Ascending aorta (tissue), 2 donors: ENCODE measurements around the gene TAS1R1. TPM values are rescaled to one million over a fixed set of nuclear protein-coding genes. Genes with fewer than 3 reads are reported as not detected.

Experiments used
- DNase-seq, 2 donors: peaks; one replicate each; pipeline ENCODE4 v3.0.0-alpha.2; 2019; ENCODE audit warnings: low spot score in 2 of 2
- H3K27ac ChIP-seq, 2 donors: fragments of 200-600 bp; sonication (generic); one replicate each; pipeline ENCODE4 v1.5.1; 2016 to 2017; ENCODE audit warnings: mild to moderate bottlenecking in 1 of 2
- H3K27me3 ChIP-seq: fragments of 200-600 bp; sonication (generic); one replicate; pipeline ENCODE4 v1.5.1; 2017
- H3K36me3 ChIP-seq, 2 donors: fragments of 200-600 bp; sonication (generic); one replicate each; pipeline ENCODE4 v1.5.1; 2016
- H3K4me1 ChIP-seq, 2 donors: fragments of 200-600 bp; sonication (generic); one replicate each; pipeline ENCODE4 v1.5.1; 2016 to 2017; ENCODE audit warnings: mild to moderate bottlenecking in 1 of 2
- H3K4me3 ChIP-seq, 2 donors: fragments of 200-600 bp; sonication (generic); one replicate each; pipeline ENCODE4 v1.5.1; 2016 to 2017; ENCODE audit warnings: mild to moderate bottlenecking in 1 of 2
- H3K9me3 ChIP-seq, 2 donors: fragments of 200-600 bp; sonication (generic); one replicate each; pipeline ENCODE4 v1.5.1; 2016
- intact Hi-C: fragments of 100-400 bp; cut with DNase I; formaldehyde crosslinking; loops from one replicate; pipeline ENCODE4 v1.15.1; 2023
- total RNA-seq: library from RNA; depleted of rRNA; stranded (reverse); fragments of >200 nt; gene quantifications from one replicate; pipeline ENCODE4 v1.1.0, GENCODE V29; 2016
- TF ChIP-seq, protein P1 (sequence below), 3 experiments: fragments of 200-600 bp in 2 of 3; fragments of 450-650 bp in 1 of 3; sonication (generic) in 2 of 3; IDR thresholded peaks; one replicate each; pipeline ENCODE4 v1.5.1; 2016 to 2019; ENCODE audit warnings: antibody characterized with exemption in 3 of 3, mild to moderate bottlenecking in 1 of 3, moderate library complexity in 1 of 3

Gene TAS1R1
- total RNA-seq, 1 donor from 2014 or later = not detected

GRCh38 chr1:6588128-6588892 lies 33.2 kb downstream of the TAS1R1 start:
- TF ChIP-seq, protein P1, sequence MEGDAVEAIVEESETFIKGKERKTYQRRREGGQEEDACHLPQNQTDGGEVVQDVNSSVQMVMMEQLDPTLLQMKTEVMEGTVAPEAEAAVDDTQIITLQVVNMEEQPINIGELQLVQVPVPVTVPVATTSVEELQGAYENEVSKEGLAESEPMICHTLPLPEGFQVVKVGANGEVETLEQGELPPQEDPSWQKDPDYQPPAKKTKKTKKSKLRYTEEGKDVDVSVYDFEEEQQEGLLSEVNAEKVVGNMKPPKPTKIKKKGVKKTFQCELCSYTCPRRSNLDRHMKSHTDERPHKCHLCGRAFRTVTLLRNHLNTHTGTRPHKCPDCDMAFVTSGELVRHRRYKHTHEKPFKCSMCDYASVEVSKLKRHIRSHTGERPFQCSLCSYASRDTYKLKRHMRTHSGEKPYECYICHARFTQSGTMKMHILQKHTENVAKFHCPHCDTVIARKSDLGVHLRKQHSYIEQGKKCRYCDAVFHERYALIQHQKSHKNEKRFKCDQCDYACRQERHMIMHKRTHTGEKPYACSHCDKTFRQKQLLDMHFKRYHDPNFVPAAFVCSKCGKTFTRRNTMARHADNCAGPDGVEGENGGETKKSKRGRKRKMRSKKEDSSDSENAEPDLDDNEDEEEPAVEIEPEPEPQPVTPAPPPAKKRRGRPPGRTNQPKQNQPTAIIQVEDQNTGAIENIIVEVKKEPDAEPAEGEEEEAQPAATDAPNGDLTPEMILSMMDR (IDR thresholded peaks at IDR 0.05) = no peak
- peak overlapping the region; percentile 2 to 43 for H3K27ac ChIP-seq

DNA sequence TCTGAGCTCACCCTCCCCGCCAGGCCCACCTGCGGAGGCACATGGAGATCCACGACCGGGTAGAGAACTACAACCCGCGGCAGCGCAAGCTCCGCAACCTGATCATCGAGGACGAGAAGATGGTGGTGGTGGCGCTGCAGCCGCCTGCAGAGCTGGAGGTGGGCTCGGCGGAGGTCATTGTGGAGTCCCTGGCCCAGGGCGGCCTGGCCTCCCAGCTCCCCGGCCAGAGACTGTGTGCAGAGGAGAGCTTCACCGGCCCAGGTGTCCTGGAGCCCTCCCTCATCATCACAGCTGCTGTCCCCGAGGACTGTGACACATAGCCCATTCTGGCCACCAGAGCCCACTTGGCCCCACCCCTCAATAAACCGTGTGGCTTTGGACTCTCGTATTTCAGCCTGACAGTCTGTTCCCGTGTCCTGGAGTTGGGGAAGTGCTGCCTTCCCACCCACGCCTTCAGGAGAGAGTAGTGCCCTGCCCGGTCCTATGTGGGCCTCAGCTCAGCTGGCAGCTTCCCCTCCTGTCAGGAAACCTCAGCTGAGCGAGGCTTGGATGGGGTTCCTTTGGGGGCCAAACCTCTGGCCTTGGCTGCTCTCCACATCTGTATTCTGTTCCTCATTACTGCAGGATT lies 33.9 kb downstream of the TAS1R1 start:
- Histone ChIP-seq H3K9me3 (no peaks in the 10 kb centered on the region), H3K36me3 (peaks cover 43 to 47% of the 10 kb centered on the region in 2 donors), H3K27ac (peak overlapping the region; percentile 16 to 86), H3K4me3 (no peak overlapping the region), H3K4me1 (peaks cover 18 to 50% of the 10 kb centered on the region in 2 donors), H3K27me3 (no peaks in the 10 kb centered on the region)
- DNase-seq = no peak
- TF ChIP-seq, protein P1 (IDR thresholded peaks at IDR 0.05) = no peak
- intact Hi-C loops = no loop called here

More at GRCh38 chr1:6588128-6588892, 33.2 kb downstream of the TAS1R1 start:
- intact Hi-C loops = no loop called here
- H3K27me3 ChIP-seq = no peaks in the 10 kb centered on the region
- peaks cover 18 to 50% of the 10 kb centered on the region in 2 donors for H3K4me1 ChIP-seq
- H3K4me3 ChIP-seq = no peak overlapping the region
- peaks cover 36 to 40% of the 10 kb centered on the region in 2 donors for H3K36me3 ChIP-seq
- DNase-seq = no peak
- H3K9me3 ChIP-seq = no peaks in the 10 kb centered on the region

DNA sequence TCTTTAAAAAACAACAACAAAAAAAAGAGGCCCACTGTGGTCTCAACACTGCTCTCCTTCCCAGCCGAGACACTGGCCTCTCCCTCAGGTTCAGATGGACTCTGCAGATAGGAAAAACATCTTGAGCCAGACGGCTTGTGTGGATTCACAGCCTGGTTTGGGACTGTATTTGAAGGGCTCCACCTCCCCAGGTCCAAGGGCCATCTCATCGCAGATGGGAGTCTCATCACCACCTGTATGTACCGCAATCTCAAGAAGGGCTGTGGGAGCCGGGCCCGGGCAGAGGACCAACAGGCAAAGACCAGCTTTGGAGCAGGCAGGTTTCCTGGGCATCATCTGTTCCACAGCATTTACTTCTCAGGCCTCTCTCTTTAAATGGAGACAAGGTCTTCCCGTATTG lies 34.9 kb downstream of the TAS1R1 start:
- no peak for DNase-seq

GRCh38 chr1:6591222-6591621 lies 36.1 kb downstream of the TAS1R1 start:
- intact Hi-C loops = loop anchor here (5.0 kb wide), 1 partner anchor 39 kb away; the partner anchor contains the start of gene NOL9
- Histone ChIP-seq H3K36me3 (peaks cover 64 to 69% of the 10 kb centered on the region in 2 donors), H3K27me3 (no peaks in the 10 kb centered on the region)

More for the DNA sequence above, 34.9 kb downstream of the TAS1R1 start:
- Histone ChIP-seq H3K27ac (peak overlapping the region; percentile 82 to 86), H3K36me3 (peaks cover 54 to 58% of the 10 kb centered on the region in 2 donors), H3K4me3 (no peak overlapping the region), H3K9me3 (no peaks in the 10 kb centered on the region), H3K4me1 (peaks cover 18 to 50% of the 10 kb centered on the region in 2 donors), H3K27me3 (no peaks in the 10 kb centered on the region)
- TF ChIP-seq, protein P1 (IDR thresholded peaks at IDR 0.05) = no peak
- intact Hi-C loops = loop anchor here (5.0 kb wide), 1 partner anchor 38 kb away; the partner anchor contains the start of gene NOL9

GRCh38 chr1:6591644-6592043 lies 36.5 kb downstream of the TAS1R1 start:
- peak overlapping the region; percentile 8 to 26 for H3K4me3 ChIP-seq
- H3K36me3 ChIP-seq = peaks cover 65 to 74% of the 10 kb centered on the region in 2 donors

More at GRCh38 chr1:6591222-6591621, 36.1 kb downstream of the TAS1R1 start:
- H3K4me3 ChIP-seq = peak overlapping the region; percentile 8 to 26
- peaks cover 18 to 57% of the 10 kb centered on the region in 2 donors for H3K4me1 ChIP-seq
- peak overlapping the region; percentile 82 to 86 for H3K27ac ChIP-seq
- peak; percentile 69 to 88 for DNase-seq
- TF ChIP-seq, protein P1 (IDR thresholded peaks at IDR 0.05) = no peak
- no peaks in the 10 kb centered on the region for H3K9me3 ChIP-seq

More at GRCh38 chr1:6591644-6592043, 36.5 kb downstream of the TAS1R1 start:
- DNase-seq = no peak
- no peaks in the 10 kb centered on the region for H3K9me3 ChIP-seq
- TF ChIP-seq, protein P1 (IDR thresholded peaks at IDR 0.05) = no peak
- intact Hi-C loops = loop anchor here (5.0 kb wide), 1 partner anchor 39 kb away; the partner anchor contains the start of gene NOL9
- no peaks in the 10 kb centered on the region for H3K27me3 ChIP-seq
- peaks cover 18 to 61% of the 10 kb centered on the region in 2 donors for H3K4me1 ChIP-seq
- H3K27ac ChIP-seq = peak overlapping the region; percentile 82 to 86
